Measurements from ENCODE around the gene ADGRA1.

The ADGRA1 gene

GRCh38 chr10:133180192-133180964 is 92.7 kb downstream of the ADGRA1 start:
- Histone ChIP-seq H3K79me2 (ENCODE audit: insufficient read depth, low read depth) (no peaks in the 10 kb centered on the region), H2AFZ (ENCODE audit: low read depth) (no peak overlapping the region), H3K4me3 (IDR thresholded peaks at IDR 0.05; ENCODE audit: insufficient read depth, low read depth, low read length) (no peak overlapping the region), H3K9ac (no peak overlapping the region), H3K36me3 (ENCODE audit: insufficient read depth) (no peaks in the 10 kb centered on the region), H3K4me2 (no peak overlapping the region), H4K20me1 (ENCODE audit: insufficient read depth) (no peaks in the 10 kb centered on the region), H3K27ac (no peak overlapping the region), H3K27me3 (ENCODE audit: insufficient read depth, low read depth) (peaks cover 11% of the 10 kb centered on the region; the same call in 1 of the 2 replicates), H3K4me1 (ENCODE audit: low read depth, poor library complexity, severe bottlenecking) (no peaks in the 10 kb centered on the region)
- no peak for TF ChIP-seq CTCF (conservative IDR thresholded peaks at IDR 0.05; ENCODE audit: low read depth, low read length)

- Histone ChIP-seq H3K4me2 (no peak overlapping the region), H3K4me1 (ENCODE audit: low read depth, poor library complexity, severe bottlenecking) (no peaks in the 10 kb centered on the region), H3K79me2 (ENCODE audit: insufficient read depth, low read depth) (no peaks in the 10 kb centered on the region), H3K27ac (no peak overlapping the region), H4K20me1 (ENCODE audit: insufficient read depth) (no peaks in the 10 kb centered on the region), H3K27me3 (ENCODE audit: insufficient read depth, low read depth) (peaks cover 11% of the 10 kb centered on the region; the same call in 1 of the 2 replicates), H3K9ac (no peak overlapping the region), H3K4me3 (IDR thresholded peaks at IDR 0.05; ENCODE audit: insufficient read depth, low read depth, low read length) (no peak overlapping the region), H3K36me3 (ENCODE audit: insufficient read depth) (no peaks in the 10 kb centered on the region), H2AFZ (ENCODE audit: low read depth) (no peak overlapping the region)
- no peak for TF ChIP-seq CTCF (conservative IDR thresholded peaks at IDR 0.05; ENCODE audit: low read depth, low read length)
Measured at GRCh38 chr10:133180965-133181639, 93.4 kb downstream of the ADGRA1 start.

Measured in KMS-11 (cell line).